Liver (tissue), 3 donors: ENCODE measurements around the gene CRTC2.

Experiments used
- CTCF ChIP-seq: fragments of 150-350 bp; IDR thresholded peaks from 2 replicates; pipeline ENCODE4 v1.5.1; 2017; ENCODE audit warnings: improper control_type of control experiment, low read depth, low read length; ENCODE audit not compliant: missing input control
- HNF4G ChIP-seq: IDR thresholded peaks from 2 replicates; pipeline ENCODE4 v1.6.1; 2016; ENCODE audit warnings: antibody characterized with exemption
- JUND ChIP-seq, 2 donors: IDR thresholded peaks; 2 replicates each; pipeline ENCODE4 v1.6.1; 2016; ENCODE audit warnings: antibody characterized with exemption in 2 of 2
- MAX ChIP-seq: IDR thresholded peaks from 2 replicates; pipeline ENCODE4 v1.6.1; 2016; ENCODE audit warnings: antibody characterized with exemption
- TF ChIP-seq, protein P1 (sequence below): IDR thresholded peaks from 2 replicates; pipeline ENCODE4 v1.6.1; 2016; ENCODE audit warnings: antibody characterized with exemption, mild to moderate bottlenecking
- donor health status: healthy.
- donor health status: healthy.

GRCh38 chr1:153961421-153961820 lies 3.0 kb upstream of the CRTC2 start:
- TF ChIP-seq CTCF = no peak
- no peak for TF ChIP-seq JUND (IDR thresholded peaks at IDR 0.05)
- TF ChIP-seq, protein P1, sequence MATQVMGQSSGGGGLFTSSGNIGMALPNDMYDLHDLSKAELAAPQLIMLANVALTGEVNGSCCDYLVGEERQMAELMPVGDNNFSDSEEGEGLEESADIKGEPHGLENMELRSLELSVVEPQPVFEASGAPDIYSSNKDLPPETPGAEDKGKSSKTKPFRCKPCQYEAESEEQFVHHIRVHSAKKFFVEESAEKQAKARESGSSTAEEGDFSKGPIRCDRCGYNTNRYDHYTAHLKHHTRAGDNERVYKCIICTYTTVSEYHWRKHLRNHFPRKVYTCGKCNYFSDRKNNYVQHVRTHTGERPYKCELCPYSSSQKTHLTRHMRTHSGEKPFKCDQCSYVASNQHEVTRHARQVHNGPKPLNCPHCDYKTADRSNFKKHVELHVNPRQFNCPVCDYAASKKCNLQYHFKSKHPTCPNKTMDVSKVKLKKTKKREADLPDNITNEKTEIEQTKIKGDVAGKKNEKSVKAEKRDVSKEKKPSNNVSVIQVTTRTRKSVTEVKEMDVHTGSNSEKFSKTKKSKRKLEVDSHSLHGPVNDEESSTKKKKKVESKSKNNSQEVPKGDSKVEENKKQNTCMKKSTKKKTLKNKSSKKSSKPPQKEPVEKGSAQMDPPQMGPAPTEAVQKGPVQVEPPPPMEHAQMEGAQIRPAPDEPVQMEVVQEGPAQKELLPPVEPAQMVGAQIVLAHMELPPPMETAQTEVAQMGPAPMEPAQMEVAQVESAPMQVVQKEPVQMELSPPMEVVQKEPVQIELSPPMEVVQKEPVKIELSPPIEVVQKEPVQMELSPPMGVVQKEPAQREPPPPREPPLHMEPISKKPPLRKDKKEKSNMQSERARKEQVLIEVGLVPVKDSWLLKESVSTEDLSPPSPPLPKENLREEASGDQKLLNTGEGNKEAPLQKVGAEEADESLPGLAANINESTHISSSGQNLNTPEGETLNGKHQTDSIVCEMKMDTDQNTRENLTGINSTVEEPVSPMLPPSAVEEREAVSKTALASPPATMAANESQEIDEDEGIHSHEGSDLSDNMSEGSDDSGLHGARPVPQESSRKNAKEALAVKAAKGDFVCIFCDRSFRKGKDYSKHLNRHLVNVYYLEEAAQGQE = no peak
- no peak for TF ChIP-seq MAX
- TF ChIP-seq HNF4G = no peak
